ENCODE data around the gene LRRC45.

Gene LRRC45

DNA sequence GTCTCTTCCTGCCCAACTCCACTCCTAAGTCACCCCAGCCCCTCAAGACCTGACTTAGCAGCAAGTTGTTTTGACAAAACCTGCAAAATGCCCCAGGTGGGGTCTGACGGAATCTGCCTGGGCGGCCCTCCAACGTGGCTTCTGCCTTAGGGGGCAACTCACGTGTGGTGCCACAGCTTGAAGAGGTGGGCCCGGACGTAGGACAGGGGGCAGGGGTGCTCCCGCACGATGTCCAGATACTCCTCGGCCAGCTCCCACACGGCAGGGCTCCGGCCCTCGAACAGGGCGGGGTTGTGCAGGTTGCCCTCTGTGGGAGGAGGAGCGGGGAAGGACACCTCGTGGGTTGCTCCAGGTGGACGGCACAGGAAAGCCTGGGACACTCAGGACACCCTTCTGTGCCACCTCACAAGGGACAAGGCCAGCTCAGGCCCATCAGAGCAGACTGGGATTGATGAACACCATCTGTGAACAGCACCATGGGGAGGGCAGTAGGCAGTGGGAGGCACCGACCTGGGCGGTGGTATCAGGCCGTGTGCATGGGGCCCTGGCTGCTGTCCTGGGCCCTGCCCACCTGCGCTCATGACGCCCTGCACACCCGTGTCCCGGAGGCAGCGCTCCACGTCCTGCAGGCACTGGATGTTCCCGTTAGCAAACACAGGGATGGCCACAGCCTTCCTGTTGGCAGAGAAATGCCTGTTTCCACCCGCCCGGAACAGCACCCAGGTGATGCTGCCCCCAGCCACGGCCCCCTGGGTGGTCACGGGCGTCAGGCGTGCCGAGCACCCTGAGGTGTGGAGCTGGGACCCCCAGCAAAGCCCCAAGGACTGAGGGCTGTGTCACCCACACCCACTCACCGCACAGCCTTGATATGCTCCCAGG is 38.2 kb downstream of the LRRC45 start:
- no peak overlapping the region for H3K4me2 ChIP-seq (ENCODE audit: insufficient read depth, low read length, poor library complexity, severe bottlenecking)
- H3K27ac ChIP-seq (replicated peaks; ENCODE audit: low read length) = no peak overlapping the region
- peaks cover 7 to 8% of the 10 kb centered on the region in 2 donors for H3K4me1 ChIP-seq (ENCODE audit: control insufficient read depth in 2 of 2, insufficient read depth in 1 of 2, low read depth in 1 of 2, low read length in 2 of 2)
- no peak overlapping the region for H2BK15ac ChIP-seq (ENCODE audit: low read length)
- no peak overlapping the region for H2AFZ ChIP-seq (ENCODE audit: low read length)
- H3K23ac ChIP-seq (ENCODE audit: low read depth, low read length, poor library complexity) = peak overlapping the region; percentile 20
- H4K8ac ChIP-seq (ENCODE audit: low read depth, low read length) = peak overlapping the region; percentile 65
- no peaks in the 10 kb centered on the region for H3K27me3 ChIP-seq (ENCODE audit: control insufficient read depth in 3 of 3, insufficient read depth in 3 of 3, low read depth in 1 of 3, low read length in 3 of 3)
- no CpG with 5 or more reads among the region's 34 CpGs for WGBS, 2 donors (ENCODE audit: extremely low coverage in 2 of 2, insufficient read length in 2 of 2, insufficient replicate concordance in 1 of 2)
- H3K9me3 ChIP-seq (replicated peaks in 1 of 2; ENCODE audit: control insufficient read depth in 2 of 2, insufficient read depth in 1 of 2, low read depth in 1 of 2, low read length in 2 of 2) = no peaks in the 10 kb centered on the region
- peaks cover 14% of the 10 kb centered on the region for H3K79me1 ChIP-seq (ENCODE audit: low read depth, low read length)
- H4K91ac ChIP-seq (ENCODE audit: low read depth, low read length, poor library complexity) = no peak overlapping the region
- no peak overlapping the region for H3K14ac ChIP-seq (ENCODE audit: low read length)
- no peak overlapping the region for H3K9ac ChIP-seq (ENCODE audit: low read depth, low read length, poor library complexity)
- H2BK12ac ChIP-seq (ENCODE audit: low read length) = no peak overlapping the region
- H2BK5ac ChIP-seq (ENCODE audit: low read length) = peak overlapping the region; percentile 13
- H3K4ac ChIP-seq (ENCODE audit: low read length) = no peak overlapping the region
- no peak overlapping the region for H2BK120ac ChIP-seq (ENCODE audit: low read depth, low read length)
- peaks cover 54 to 77% of the 10 kb centered on the region in 2 donors for H3K36me3 ChIP-seq (replicated peaks in 1 of 2; ENCODE audit: control insufficient read depth in 2 of 2, insufficient read depth in 2 of 2, low read length in 2 of 2)
- peak overlapping the region in 1 of 2 donors; percentile 65 for H3K4me3 ChIP-seq (ENCODE audit: low read length in 2 of 2)
- DNase-seq (ENCODE audit: low spot score) = no peak
- H3K18ac ChIP-seq (ENCODE audit: low read length) = peak overlapping the region; percentile 28
- H2AK5ac ChIP-seq (ENCODE audit: low read depth, low read length) = peak overlapping the region; percentile 37

- Histone ChIP-seq H3K4me1 (ENCODE audit: control insufficient read depth in 2 of 2, insufficient read depth in 1 of 2, low read depth in 1 of 2, low read length in 2 of 2) (peaks cover 7 to 8% of the 10 kb centered on the region in 2 donors), H3K14ac (ENCODE audit: low read length) (no peak overlapping the region), H2BK12ac (ENCODE audit: low read length) (no peak overlapping the region), H3K79me1 (ENCODE audit: low read depth, low read length) (peaks cover 12% of the 10 kb centered on the region), H2BK120ac (ENCODE audit: low read depth, low read length) (no peak overlapping the region), H3K9me3 (replicated peaks in 1 of 2; ENCODE audit: control insufficient read depth in 2 of 2, insufficient read depth in 1 of 2, low read depth in 1 of 2, low read length in 2 of 2) (no peaks in the 10 kb centered on the region), H3K4ac (ENCODE audit: low read length) (no peak overlapping the region), H4K91ac (ENCODE audit: low read depth, low read length, poor library complexity) (no peak overlapping the region), H3K9ac (ENCODE audit: low read depth, low read length, poor library complexity) (no peak overlapping the region), H2BK5ac (ENCODE audit: low read length) (peak overlapping the region; percentile 39), H3K23ac (ENCODE audit: low read depth, low read length, poor library complexity) (no peak overlapping the region), H4K8ac (ENCODE audit: low read depth, low read length) (no peak overlapping the region), H3K18ac (ENCODE audit: low read length) (no peak overlapping the region), H2BK15ac (ENCODE audit: low read length) (no peak overlapping the region), H3K4me2 (ENCODE audit: insufficient read depth, low read length, poor library complexity, severe bottlenecking) (no peak overlapping the region), H3K27ac (replicated peaks; ENCODE audit: low read length) (no peak overlapping the region), H3K36me3 (replicated peaks in 1 of 2; ENCODE audit: control insufficient read depth in 2 of 2, insufficient read depth in 2 of 2, low read length in 2 of 2) (peaks cover 44 to 67% of the 10 kb centered on the region in 2 donors), H3K27me3 (ENCODE audit: control insufficient read depth in 3 of 3, insufficient read depth in 3 of 3, low read depth in 1 of 3, low read length in 3 of 3) (no peaks in the 10 kb centered on the region), H2AFZ (ENCODE audit: low read length) (no peak overlapping the region), H2AK5ac (ENCODE audit: low read depth, low read length) (no peak overlapping the region), H3K4me3 (ENCODE audit: low read length in 2 of 2) (no peak overlapping the region)
- no peak for DNase-seq (ENCODE audit: low spot score)
- WGBS, 2 donors (ENCODE audit: extremely low coverage in 2 of 2, insufficient read length in 2 of 2, insufficient replicate concordance in 1 of 2) = no CpG with 5 or more reads among the region's 24 CpGs
Observed at GRCh38 chr17:82062076-82062983, 39.2 kb downstream of the LRRC45 start.

DNA sequence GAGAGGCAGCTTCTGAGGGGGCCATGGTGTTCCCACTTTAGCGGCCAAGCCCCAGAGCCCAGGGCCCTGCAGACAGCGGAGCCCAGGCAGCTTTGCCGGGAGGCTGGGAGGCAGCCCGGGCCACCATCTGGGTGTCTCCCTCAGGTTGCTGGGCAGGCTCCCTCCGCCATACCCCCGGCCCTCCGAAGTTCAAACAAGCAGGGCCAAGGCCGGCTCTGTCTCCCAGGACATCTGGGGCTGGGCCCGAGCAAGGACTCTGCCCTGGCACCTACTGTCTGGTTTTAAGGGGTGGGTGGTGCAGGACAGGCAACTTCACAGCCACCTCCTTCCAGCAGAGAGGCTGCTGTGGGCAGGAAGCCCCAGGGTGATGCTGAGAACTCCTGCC is 39.9 kb downstream of the LRRC45 start:
- Histone ChIP-seq H3K79me1 (ENCODE audit: low read depth, low read length) (peaks cover 12% of the 10 kb centered on the region), H2BK5ac (ENCODE audit: low read length) (no peak overlapping the region), H2BK120ac (ENCODE audit: low read depth, low read length) (no peak overlapping the region), H3K4me2 (ENCODE audit: insufficient read depth, low read length, poor library complexity, severe bottlenecking) (no peak overlapping the region), H4K8ac (ENCODE audit: low read depth, low read length) (no peak overlapping the region), H3K36me3 (replicated peaks in 1 of 2; ENCODE audit: control insufficient read depth in 2 of 2, insufficient read depth in 2 of 2, low read length in 2 of 2) (peaks cover 38 to 60% of the 10 kb centered on the region in 2 donors), H2AK5ac (ENCODE audit: low read depth, low read length) (no peak overlapping the region), H3K9ac (ENCODE audit: low read depth, low read length, poor library complexity) (no peak overlapping the region), H2AFZ (ENCODE audit: low read length) (no peak overlapping the region), H3K9me3 (replicated peaks in 1 of 2; ENCODE audit: control insufficient read depth in 2 of 2, insufficient read depth in 1 of 2, low read depth in 1 of 2, low read length in 2 of 2) (no peaks in the 10 kb centered on the region), H2BK15ac (ENCODE audit: low read length) (no peak overlapping the region), H2BK12ac (ENCODE audit: low read length) (no peak overlapping the region), H3K23ac (ENCODE audit: low read depth, low read length, poor library complexity) (no peak overlapping the region), H3K4ac (ENCODE audit: low read length) (no peak overlapping the region), H3K4me3 (ENCODE audit: low read length in 2 of 2) (peak overlapping the region in 1 of 2 donors; percentile 18), H3K27ac (replicated peaks; ENCODE audit: low read length) (no peak overlapping the region), H3K27me3 (ENCODE audit: control insufficient read depth in 3 of 3, insufficient read depth in 3 of 3, low read depth in 1 of 3, low read length in 3 of 3) (no peaks in the 10 kb centered on the region), H3K18ac (ENCODE audit: low read length) (no peak overlapping the region), H3K4me1 (ENCODE audit: control insufficient read depth in 2 of 2, insufficient read depth in 1 of 2, low read depth in 1 of 2, low read length in 2 of 2) (peaks cover 7 to 8% of the 10 kb centered on the region in 2 donors), H4K91ac (ENCODE audit: low read depth, low read length, poor library complexity) (no peak overlapping the region), H3K14ac (ENCODE audit: low read length) (no peak overlapping the region)
- WGBS, 2 donors (ENCODE audit: extremely low coverage in 2 of 2, insufficient read length in 2 of 2, insufficient replicate concordance in 1 of 2) = no CpG with 5 or more reads among the region's 9 CpGs
- DNase-seq (ENCODE audit: low spot score) = no peak
